Non-pigmented ciliary epithelial cell (primary cell): ENCODE data around the gene PXYLP1.

ENCODE experiments used
- DNase-seq: peaks from one replicate; pipeline ENCODE4 v3.0.0-alpha.2; 2010; ENCODE audit warnings: low read depth

The PXYLP1 gene

DNA sequence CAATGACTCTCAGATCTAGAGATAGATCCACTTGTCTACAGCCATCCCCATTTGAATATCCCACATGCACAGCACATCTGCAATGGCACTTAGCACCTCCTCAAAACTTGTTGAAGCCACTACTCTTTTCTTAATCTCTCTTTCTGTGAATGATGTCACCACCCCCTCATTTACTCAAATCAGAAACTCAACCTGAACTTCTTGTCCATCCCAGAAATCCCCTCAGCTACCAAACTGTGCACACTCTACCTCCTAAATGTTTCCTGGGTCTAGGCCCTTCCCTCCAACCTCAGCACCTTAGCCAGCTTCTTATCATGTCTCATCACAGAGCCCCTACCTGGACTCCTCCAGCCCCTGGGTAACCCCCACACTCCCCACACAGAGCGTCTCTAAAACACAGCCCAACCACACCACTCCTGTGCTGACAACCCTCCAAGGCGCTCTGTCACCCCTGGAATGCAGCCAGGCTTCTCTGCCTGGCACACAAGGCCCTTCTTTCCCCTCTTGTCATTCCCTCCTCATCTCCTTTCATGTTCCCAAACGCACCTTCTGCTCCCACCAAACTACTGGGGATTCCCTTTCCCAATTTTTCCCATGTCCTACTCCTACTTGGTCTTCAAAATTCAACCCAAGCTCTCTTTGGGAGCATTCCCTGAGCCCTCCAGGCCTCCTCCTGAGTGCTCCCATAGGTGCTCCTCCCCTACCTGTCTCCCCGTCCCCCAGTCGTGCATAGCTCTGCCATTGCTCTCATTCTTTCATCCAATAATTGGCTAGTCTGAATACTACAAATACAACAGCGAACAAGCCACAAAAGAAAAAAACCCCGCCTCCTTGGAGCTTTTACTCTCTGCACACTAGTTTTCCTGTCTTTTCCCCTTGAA, 96.9 kb downstream of the PXYLP1 start:
- no peak for DNase-seq

GRCh38 chr3:141330235-141330634, 98.6 kb downstream of the PXYLP1 start:
- no peak for DNase-seq

DNA sequence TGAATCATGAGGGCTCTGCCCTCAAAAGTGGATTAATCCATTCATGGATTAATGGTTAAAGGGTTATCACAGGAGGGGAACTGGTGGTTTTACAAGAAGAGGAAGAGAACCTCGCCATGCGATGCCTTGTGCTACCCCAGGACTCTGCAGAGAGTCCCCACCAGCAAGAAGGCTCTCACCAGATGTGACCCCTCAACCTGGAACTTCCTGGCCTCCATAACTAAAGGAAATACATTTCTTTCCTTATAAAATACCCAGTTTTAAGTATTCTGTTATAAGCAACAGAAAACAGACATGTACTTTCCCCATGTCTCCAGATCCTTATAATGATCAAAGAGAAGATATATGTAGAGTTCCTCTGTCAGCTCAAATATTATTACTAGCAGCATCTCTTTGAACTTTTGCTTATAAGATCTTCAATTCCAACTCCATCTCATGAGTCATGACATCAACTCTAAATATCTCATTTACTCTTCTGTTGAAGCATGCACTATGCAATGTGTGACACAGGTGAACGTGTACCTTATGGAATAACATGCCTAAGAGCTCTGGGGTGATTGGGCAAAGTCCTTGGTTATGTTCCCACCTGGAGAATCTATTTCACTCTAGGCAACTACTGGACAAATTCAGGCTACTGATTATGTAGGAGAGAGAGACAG, 99.2 kb downstream of the PXYLP1 start:
- no peak for DNase-seq

- peak; percentile 98 for DNase-seq
Observed at GRCh38 chr3:141331377-141332318, 100.0 kb downstream of the PXYLP1 start.

GRCh38 chr3:141332416-141332815, 100.8 kb downstream of the PXYLP1 start:
- DNase-seq: no peak

GRCh38 chr3:141333836-141334626, 102.4 kb downstream of the PXYLP1 start:
- no peak for DNase-seq

DNA sequence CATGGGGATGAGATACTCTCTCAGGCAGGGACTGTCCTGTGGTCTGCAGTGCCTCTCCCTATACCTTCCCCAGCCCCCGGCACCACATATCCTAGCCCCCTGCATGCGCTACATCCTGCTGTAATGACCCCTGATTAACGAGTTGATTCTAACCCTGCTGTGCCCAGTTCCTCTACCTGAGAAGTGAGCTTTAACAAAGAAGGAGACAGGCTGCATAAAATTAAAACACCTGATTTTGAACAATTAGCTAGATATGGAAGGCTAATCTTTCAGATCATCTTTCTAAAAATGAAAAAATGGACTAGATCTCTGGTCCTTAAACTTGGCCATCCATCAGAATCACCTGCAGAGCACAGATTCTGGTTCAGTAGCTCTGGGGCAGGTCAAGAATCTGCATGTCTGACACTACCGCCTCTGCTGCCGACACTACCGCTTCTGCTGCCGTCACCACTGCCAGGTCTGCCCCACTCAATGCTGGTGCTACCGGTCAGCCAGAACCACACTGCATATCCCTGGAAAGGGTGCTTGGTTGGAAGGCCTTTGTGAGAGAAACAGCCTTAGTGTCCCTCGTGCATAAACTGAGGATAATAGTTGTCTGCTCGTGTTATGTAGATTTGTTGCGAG, 103.1 kb downstream of the PXYLP1 start:
- DNase-seq: no peak

DNA sequence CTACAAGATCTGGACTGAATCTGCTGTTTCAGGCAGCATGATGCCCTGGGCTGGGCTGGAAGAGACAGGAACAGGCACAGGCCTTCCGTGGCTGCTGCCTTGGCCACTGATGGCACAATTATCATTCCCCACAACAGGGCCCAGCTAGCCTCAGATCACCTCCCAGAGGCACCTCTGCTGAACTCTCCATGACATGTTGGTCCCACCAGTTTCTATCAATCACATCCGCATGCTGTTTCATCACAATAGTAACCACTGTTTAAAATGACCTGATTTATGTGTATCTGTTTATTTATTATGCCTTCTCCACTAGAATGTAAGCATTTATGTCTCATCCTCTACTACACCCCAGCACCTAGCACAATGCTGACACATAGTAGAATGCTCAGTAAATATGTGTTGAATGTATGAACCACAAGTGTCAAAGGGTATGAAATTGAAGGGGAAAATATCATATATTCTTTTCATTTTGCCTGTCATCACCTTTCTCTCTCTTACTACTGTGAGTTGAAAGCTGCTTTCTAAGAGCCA, 104.0 kb downstream of the PXYLP1 start:
- no peak for DNase-seq

DNA sequence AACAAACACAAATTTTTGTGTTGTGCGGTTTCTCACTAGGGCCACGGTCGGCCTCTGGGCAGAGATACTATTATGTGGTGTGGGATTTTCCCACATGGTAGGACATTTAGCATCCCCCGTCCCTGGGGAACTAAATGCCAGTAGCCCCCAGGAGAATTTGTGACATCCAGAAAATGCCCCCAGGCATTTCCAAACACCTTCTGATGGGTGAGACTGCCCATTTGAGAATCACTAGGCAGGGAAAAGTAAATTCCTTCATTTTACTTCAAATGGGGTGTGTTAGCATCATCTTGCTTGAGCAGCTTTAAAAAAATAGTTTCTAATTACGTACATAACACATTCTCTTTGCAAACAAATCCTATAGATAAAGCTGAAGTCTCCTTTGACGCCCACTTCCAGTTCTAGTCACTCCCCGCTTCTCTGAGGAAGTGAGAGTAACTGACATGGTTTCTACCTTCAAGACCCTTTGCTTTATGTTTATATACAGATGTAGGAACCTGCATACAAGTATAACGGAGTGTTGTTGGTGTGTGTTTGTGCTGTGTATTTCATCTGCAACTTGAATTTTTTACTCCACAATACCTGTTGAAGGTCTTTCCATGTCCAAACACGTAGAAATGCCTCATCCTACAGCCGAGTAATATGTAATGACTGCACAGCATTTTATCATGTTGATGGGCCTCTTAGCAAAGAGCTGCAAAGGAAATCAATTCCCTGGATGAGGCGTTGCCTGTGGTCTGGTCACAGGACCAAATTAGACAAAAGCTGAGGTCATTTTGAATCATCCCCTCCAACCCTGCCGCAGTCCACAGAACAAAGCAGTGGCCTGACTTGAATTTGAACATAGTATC, 105.3 kb downstream of the PXYLP1 start:
- peak; percentile 67 for DNase-seq

GRCh38 chr3:141337523-141337854, 105.9 kb downstream of the PXYLP1 start:
- DNase-seq: no peak

DNA sequence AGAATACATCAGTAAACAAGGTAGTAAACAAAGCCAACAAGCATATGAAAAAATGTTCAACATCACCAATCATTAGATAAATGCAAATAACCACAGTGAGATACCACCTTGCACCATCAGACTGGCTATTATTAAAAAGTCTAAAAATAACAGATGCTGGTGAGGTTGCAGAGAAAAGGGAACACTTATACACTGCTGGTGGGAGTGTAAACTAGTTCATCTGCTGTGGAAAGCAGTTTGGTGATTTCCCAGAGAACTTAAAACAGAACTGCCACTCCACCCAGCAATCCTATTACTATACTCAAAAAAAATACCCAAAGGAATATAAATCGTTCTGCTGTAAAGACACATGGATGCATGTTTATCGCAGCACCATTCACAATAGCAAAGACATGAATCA, 106.4 kb downstream of the PXYLP1 start:
- no peak for DNase-seq

GRCh38 chr3:141338881-141339280, 107.3 kb downstream of the PXYLP1 start:
- no peak for DNase-seq

GRCh38 chr3:141341536-141341935, 109.9 kb downstream of the PXYLP1 start:
- DNase-seq: no peak

DNA sequence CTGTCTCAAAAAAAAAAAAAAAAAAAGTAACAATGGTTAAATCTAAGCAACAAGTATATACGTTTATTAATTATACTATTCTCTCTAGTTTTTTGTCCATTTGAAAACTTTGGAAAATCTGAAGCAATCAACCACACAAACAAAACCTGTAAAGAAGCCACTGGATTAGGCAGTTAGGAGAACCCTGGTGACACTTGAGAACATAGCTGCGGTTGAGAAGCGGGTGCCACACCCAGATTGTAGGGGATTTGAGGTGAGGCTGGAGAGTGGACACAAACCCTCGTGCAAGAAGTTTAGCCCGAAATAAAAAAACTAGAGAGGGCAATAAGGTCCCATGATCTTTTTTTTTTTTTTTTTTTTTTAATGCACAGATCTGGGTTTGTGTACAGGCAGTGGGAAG, 110.8 kb downstream of the PXYLP1 start:
- no peak for DNase-seq

- DNase-seq: no peak
Observed at GRCh38 chr3:141343077-141343476, 111.5 kb downstream of the PXYLP1 start.

- DNase-seq: no peak
Observed at GRCh38 chr3:141343865-141344271, 112.2 kb downstream of the PXYLP1 start.
